ENCODE results near the gene FBXL15.

- TF ChIP-seq FOS (IDR thresholded peaks at IDR 0.05; ENCODE audit: borderline replicate concordance, insufficient read depth, low read length) = no peak
- TF ChIP-seq POLR2A (IDR thresholded peaks at IDR 0.05; ENCODE audit: low read depth, low read length) = no peak
These were observed 13.8 kb upstream of the FBXL15 start for GRCh38 chr10:102406815-102407214.
